RWPE2 (cell line): ENCODE measurements around the gene FES.
A peak's percentile ranks its signal among the peaks of the same experiment; 100 is the strongest.

Experiments used
- ATAC-seq: fragments of 200-7000 bp; cut with Tn5 transposase; 3 replicates; pipeline ENCODE4 v1.9.1; 2021; ENCODE audit warnings: low read depth
- DNase-seq: peaks from one replicate; pipeline ENCODE4 v3.0.0-alpha.2; 2020; ENCODE audit warnings: low spot score
- H3K27ac ChIP-seq: fragments of 450-650 bp; 2 replicates; pipeline ENCODE4 v1.5.1; 2017; ENCODE audit warnings: mild to moderate bottlenecking; ENCODE audit not compliant: poor library complexity, severe bottlenecking
- H3K27me3 ChIP-seq: fragments of 250-450 bp; sonication (Bioruptor Pico); 2 replicates; pipeline ENCODE4 v1.5.1; 2021; ENCODE audit warnings: mild to moderate bottlenecking, moderate library complexity; ENCODE audit not compliant: insufficient read depth, poor library complexity, severe bottlenecking
- H3K36me3 ChIP-seq: fragments of 250-450 bp; sonication (Bioruptor Pico); 2 replicates; pipeline ENCODE4 v1.5.1; 2020; ENCODE audit warnings: low read depth, mild to moderate bottlenecking, moderate library complexity
- H3K4me1 ChIP-seq: fragments of 250-450 bp; sonication (Bioruptor Pico); 2 replicates; pipeline ENCODE4 v1.5.1; 2021; ENCODE audit warnings: mild to moderate bottlenecking, moderate library complexity; ENCODE audit not compliant: insufficient read depth, poor library complexity, severe bottlenecking
- H3K4me3 ChIP-seq: fragments of 250-450 bp; sonication (Bioruptor Pico); 2 replicates; pipeline ENCODE4 v1.5.1; 2021; ENCODE audit warnings: mild to moderate bottlenecking, moderate library complexity; ENCODE audit not compliant: severe bottlenecking
- H3K9me3 ChIP-seq: fragments of 250-450 bp; sonication (Bioruptor Pico); 2 replicates; pipeline ENCODE4 v1.5.1; 2021; ENCODE audit warnings: mild to moderate bottlenecking, moderate library complexity; ENCODE audit not compliant: severe bottlenecking
- CTCF ChIP-seq: fragments of 450-650 bp; IDR thresholded peaks from one replicate; pipeline ENCODE4 v1.5.1; 2017; ENCODE audit warnings: mild to moderate bottlenecking, moderate library complexity; ENCODE audit not compliant: poor library complexity, severe bottlenecking

Gene FES

DNA sequence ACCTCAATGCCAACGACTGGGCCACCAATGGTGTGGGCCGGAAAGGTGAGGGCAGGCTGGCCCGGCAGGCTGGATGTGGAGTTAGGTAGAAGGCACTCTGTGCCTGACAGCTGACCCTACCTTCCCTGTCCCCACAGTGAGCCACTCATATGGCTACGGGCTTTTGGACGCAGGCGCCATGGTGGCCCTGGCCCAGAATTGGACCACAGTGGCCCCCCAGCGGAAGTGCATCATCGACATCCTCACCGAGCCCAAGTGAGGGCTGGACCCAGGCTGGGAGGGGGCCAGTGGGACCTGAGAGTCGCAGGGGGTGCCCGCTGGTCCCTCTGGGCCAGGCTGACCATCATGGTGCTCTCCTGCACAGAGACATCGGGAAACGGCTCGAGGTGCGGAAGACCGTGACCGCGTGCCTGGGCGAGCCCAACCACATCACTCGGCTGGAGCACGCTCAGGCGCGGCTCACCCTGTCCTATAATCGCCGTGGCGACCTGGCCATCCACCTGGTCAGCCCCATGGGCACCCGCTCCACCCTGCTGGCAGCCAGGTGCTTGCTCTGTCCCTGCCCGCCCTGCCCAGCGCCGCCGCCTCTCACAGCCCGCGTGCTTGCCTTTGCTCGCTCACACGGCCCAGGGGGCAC, 4.5 kb upstream of the FES start:
- H3K4me1 ChIP-seq, result no peaks in the 10 kb centered on the region
- peaks cover 50% of the 10 kb centered on the region for H3K36me3 ChIP-seq
- H3K27me3 ChIP-seq, result no peaks in the 10 kb centered on the region

GRCh38 chr15:90880381-90881145, 3.7 kb upstream of the FES start:
- ATAC-seq, result no peak
- H3K4me1 ChIP-seq, result no peaks in the 10 kb centered on the region

More for the DNA sequence above, 4.5 kb upstream of the FES start:
- no peak overlapping the region for H3K4me3 ChIP-seq
- DNase-seq (peak; percentile 79), ATAC-seq (no peak)
- no peaks in the 10 kb centered on the region for H3K9me3 ChIP-seq
- no peak overlapping the region for H3K27ac ChIP-seq
- no peak for TF ChIP-seq CTCF

GRCh38 chr15:90881181-90881977, 2.9 kb upstream of the FES start:
- Histone ChIP-seq H3K27me3 (no peaks in the 10 kb centered on the region), H3K27ac (no peak overlapping the region), H3K4me1 (no peaks in the 10 kb centered on the region), H3K4me3 (no peak overlapping the region), H3K9me3 (no peaks in the 10 kb centered on the region), H3K36me3 (peaks cover 41% of the 10 kb centered on the region)
- TF ChIP-seq CTCF, result no peak
- DNase-seq (peak; percentile 78), ATAC-seq (no peak)

More at GRCh38 chr15:90880381-90881145, 3.7 kb upstream of the FES start:
- Histone ChIP-seq H3K27me3 (no peaks in the 10 kb centered on the region), H3K27ac (no peak overlapping the region), H3K36me3 (peaks cover 48% of the 10 kb centered on the region), H3K4me3 (no peak overlapping the region), H3K9me3 (no peaks in the 10 kb centered on the region)
- no peak for TF ChIP-seq CTCF
- no peak for DNase-seq

DNA sequence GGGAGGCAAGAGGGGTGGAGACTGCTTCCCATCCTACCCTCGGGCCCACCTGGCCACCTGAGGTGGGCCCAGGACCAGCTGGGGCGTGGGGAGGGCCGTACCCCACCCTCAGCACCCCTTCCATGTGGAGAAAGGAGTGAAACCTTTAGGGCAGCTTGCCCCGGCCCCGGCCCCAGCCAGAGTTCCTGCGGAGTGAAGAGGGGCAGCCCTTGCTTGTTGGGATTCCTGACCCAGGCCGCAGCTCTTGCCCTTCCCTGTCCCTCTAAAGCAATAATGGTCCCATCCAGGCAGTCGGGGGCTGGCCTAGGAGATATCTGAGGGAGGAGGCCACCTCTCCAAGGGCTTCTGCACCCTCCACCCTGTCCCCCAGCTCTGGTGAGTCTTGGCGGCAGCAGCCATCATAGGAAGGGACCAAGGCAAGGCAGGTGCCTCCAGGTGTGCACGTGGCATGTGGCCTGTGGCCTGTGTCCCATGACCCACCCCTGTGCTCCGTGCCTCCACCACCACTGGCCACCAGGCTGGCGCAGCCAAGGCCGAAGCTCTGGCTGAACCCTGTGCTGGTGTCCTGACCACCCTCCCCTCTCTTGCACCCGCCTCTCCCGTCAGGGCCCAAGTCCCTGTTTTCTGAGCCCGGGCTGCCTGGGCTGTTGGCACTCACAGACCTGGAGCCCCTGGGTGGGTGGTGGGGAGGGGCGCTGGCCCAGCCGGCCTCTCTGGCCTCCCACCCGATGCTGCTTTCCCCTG, 2.2 kb upstream of the FES start:
- ATAC-seq, result no peak
- no peak for TF ChIP-seq CTCF
- no peaks in the 10 kb centered on the region for H3K27me3 ChIP-seq
- peak; percentile 76 for DNase-seq
- H3K27ac ChIP-seq, result no peak overlapping the region
- no peaks in the 10 kb centered on the region for H3K9me3 ChIP-seq
- H3K4me1 ChIP-seq, result no peaks in the 10 kb centered on the region
- H3K36me3 ChIP-seq, result peaks cover 34% of the 10 kb centered on the region
- no peak overlapping the region for H3K4me3 ChIP-seq
